Measurements from ENCODE around the gene PRRG2. TPM values are rescaled to one million over a fixed set of nuclear protein-coding genes. Genes with fewer than 3 reads are reported as not detected.
"Not testable (repeated sequence)": the region's sequence is repeated elsewhere in the genome, so short reads cannot be mapped to it uniquely, and the experiment has no call there.

Gene PRRG2
- total RNA-seq, 1 donor from 2014 or later: 4.5 TPM

- TF ChIP-seq CTCF (IDR thresholded peaks at IDR 0.05; ENCODE audit: insufficient read depth, low read length, severe bottlenecking): no peak
- Histone ChIP-seq H3K27me3 (ENCODE audit: control insufficient read depth, insufficient read depth, low read length) (no peaks in the 10 kb centered on the region), H3K36me3 (ENCODE audit: control insufficient read depth, insufficient read depth, low read length) (peaks cover 8% of the 10 kb centered on the region), H3K4me3 (ENCODE audit: low read depth, low read length) (no peak overlapping the region)
- FAIRE-seq: no peak
- DNase-seq (ENCODE audit: low read depth): no peak
Observed at GRCh38 chr19:49631610-49632192, 50.6 kb downstream of the PRRG2 start.

DNA sequence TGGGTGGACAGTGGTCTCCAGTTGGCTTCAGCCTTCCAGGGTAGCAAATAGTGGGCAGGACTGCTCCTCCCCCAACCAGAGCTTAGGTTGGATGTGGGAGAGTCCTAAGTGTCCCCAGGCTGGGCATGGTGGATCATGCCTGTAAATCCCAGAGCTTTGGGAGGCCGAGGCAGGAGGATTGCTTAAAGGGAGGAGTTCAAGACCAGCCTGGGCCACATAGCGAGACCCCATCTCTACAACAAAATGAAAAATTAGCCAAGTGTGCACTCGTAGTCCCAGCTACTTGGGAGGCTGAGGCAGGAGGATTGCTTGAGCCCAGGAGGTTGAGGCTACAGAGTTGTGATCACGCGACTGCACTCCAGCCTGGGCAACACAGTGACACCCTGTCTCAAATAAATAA, 51.5 kb downstream of the PRRG2 start:
- Histone ChIP-seq H3K4me3 (ENCODE audit: low read depth, low read length) (no peak overlapping the region), H3K27me3 (ENCODE audit: control insufficient read depth, insufficient read depth, low read length) (no peaks in the 10 kb centered on the region), H3K36me3 (ENCODE audit: control insufficient read depth, insufficient read depth, low read length) (peaks cover 8% of the 10 kb centered on the region)
- FAIRE-seq: no peak
- DNase-seq (ENCODE audit: low read depth): no peak
- TF ChIP-seq CTCF (IDR thresholded peaks at IDR 0.05; ENCODE audit: insufficient read depth, low read length, severe bottlenecking): no peak

DNA sequence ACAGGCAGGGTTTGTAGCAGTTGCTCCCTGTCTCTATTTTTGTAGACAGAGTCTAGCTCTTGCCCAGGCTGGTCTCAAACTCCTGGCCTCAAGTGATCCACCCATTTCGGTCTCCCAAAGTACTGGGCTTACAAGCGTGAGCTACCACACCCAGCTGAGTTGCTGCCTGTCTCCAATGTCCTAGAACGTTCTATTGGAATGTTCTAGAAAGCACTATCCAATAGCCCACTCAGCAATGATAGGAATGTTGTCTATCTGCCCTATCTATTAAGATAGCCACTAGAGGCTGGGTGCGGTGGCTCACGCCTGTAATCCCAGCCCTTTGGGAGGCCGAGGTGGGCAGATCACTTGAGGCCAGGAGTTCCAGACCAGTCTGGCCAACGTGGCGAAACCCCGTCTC, 52.2 kb downstream of the PRRG2 start:
- not testable (repeated sequence) for H3K27me3 ChIP-seq (ENCODE audit: control insufficient read depth, insufficient read depth, low read length); H3K36me3 ChIP-seq (ENCODE audit: control insufficient read depth, insufficient read depth, low read length); DNase-seq (ENCODE audit: low read depth); H3K4me3 ChIP-seq (ENCODE audit: low read depth, low read length); FAIRE-seq

- DNase-seq (ENCODE audit: low read depth): no peak
Observed at GRCh38 chr19:49635530-49636232, 54.6 kb downstream of the PRRG2 start.

GRCh38 chr19:49636233-49636932, 55.3 kb downstream of the PRRG2 start:
- no peak for DNase-seq (ENCODE audit: low read depth)
- TF ChIP-seq CTCF (IDR thresholded peaks at IDR 0.05; ENCODE audit: insufficient read depth, low read length, severe bottlenecking): no peak
- H3K36me3 ChIP-seq (ENCODE audit: control insufficient read depth, insufficient read depth, low read length): peaks cover 8% of the 10 kb centered on the region
- FAIRE-seq: no peak
- H3K4me3 ChIP-seq (ENCODE audit: low read depth, low read length): no peak overlapping the region
- H3K27me3 ChIP-seq (ENCODE audit: control insufficient read depth, insufficient read depth, low read length): no peaks in the 10 kb centered on the region

More at GRCh38 chr19:49635530-49636232, 54.6 kb downstream of the PRRG2 start:
- Histone ChIP-seq H3K4me3 (ENCODE audit: low read depth, low read length) (no peak overlapping the region), H3K27me3 (ENCODE audit: control insufficient read depth, insufficient read depth, low read length) (no peaks in the 10 kb centered on the region), H3K36me3 (ENCODE audit: control insufficient read depth, insufficient read depth, low read length) (peaks cover 8% of the 10 kb centered on the region)
- FAIRE-seq: no peak
- no peak for TF ChIP-seq CTCF (IDR thresholded peaks at IDR 0.05; ENCODE audit: insufficient read depth, low read length, severe bottlenecking)
